HCT116 (cell line): ENCODE data around the gene C2orf76. TPM values are rescaled to one million over a fixed set of nuclear protein-coding genes. Genes with fewer than 3 reads are reported as not detected.

Experiments
- ATAC-seq: fragments of 200-7000 bp; cut with Tn5 transposase; 2 replicates; pipeline ENCODE4 v1.9.1; 2020; ENCODE audit warnings: mild to moderate bottlenecking, moderate library complexity
- BruUV-seq: library from RNA; stranded (reverse); fragments of 400-500 nt; replicated peaks from 2 replicates; lab custom pipeline; 2021; lab: Mats Ljungman, UMichigan
- CTCF ChIA-PET: fragments of 300-600 bp; sonication (Branson Sonifier 250); formaldehyde crosslinking; loops from one replicate; lab custom pipeline; 2021; ENCODE audit warnings: antibody characterized with exemption; lab: Charles Lee
- POLR2A ChIA-PET: fragments of 300-600, 350-600 bp; sonication (Branson Sonifier 250); formaldehyde crosslinking; loops from one replicate; lab custom pipeline; 2021; ENCODE audit warnings: antibody characterized with exemption; lab: Charles Lee
- RAD21 ChIA-PET, 2 experiments: fragments of 300-600 bp; sonication (Branson Sonifier 250); formaldehyde crosslinking; loops; one replicate each; lab custom pipeline; 2023; ENCODE audit warnings: low total read pairs in 2 of 2; ENCODE audit not compliant: uncharacterized antibody in 2 of 2, unreplicated experiment in 2 of 2, low non-redundant PET in 1 of 2; lab: Charles Lee
- DNase-seq: peaks from one replicate; pipeline ENCODE4 v3.0.0-alpha.2; 2010; ENCODE audit warnings: low read depth, low spot score
- H2AFZ ChIP-seq: fragments of 200-600 bp; shearing (Covaris generic), sonication (generic); 2 replicates; pipeline ENCODE4 v1.6.1; 2017; ENCODE audit warnings: low read depth, mixed run types, mixed read lengths, antibody characterized with exemption, low read length; ENCODE audit not compliant: poor library complexity, severe bottlenecking
- H3K27ac ChIP-seq: 2 replicates; pipeline ENCODE4 v1.5.1; 2012; ENCODE audit warnings: low read depth, low read length
- H3K27me3 ChIP-seq: fragments of 200-600 bp; sonication (generic); 2 replicates; pipeline ENCODE4 v1.6.1; 2016; ENCODE audit warnings: mixed run types, low read length, mixed read lengths; ENCODE audit not compliant: insufficient read depth
- H3K36me3 ChIP-seq, 2 experiments: fragments of 200-500 bp in 1 of 2; fragments of 200-600 bp in 1 of 2; sonication (Bioruptor generic) in 1 of 2; sonication (generic) in 1 of 2; 2 replicates each; pipeline versions ENCODE4 v1.5.1 to v1.6.1; 2014 to 2016; ENCODE audit warnings: low read length in 2 of 2, inconsistent platforms in 1 of 2, mixed read lengths in 1 of 2, mixed run types in 1 of 2; ENCODE audit not compliant: insufficient read depth in 2 of 2, control insufficient read depth in 1 of 2
- H3K4me1 ChIP-seq, 2 experiments: fragments of 200-600 bp in 1 of 2; sonication (generic) in 1 of 2; 2 replicates each; pipeline versions ENCODE4 v1.5.1 to v1.6.1; 2012 to 2017; ENCODE audit warnings: low read length in 2 of 2, inconsistent platforms in 1 of 2, mild to moderate bottlenecking in 1 of 2, mixed read lengths in 1 of 2, mixed run types in 1 of 2, moderate library complexity in 1 of 2; ENCODE audit not compliant: insufficient read depth in 2 of 2, control insufficient read depth in 1 of 2
- H3K4me2 ChIP-seq: fragments of 200-600 bp; sonication (generic); 2 replicates; pipeline ENCODE4 v1.6.1; 2017; ENCODE audit warnings: mixed run types, low read length, mixed read lengths
- H3K4me3 ChIP-seq, 2 experiments: fragments of 200-600 bp in 1 of 2; sonication (generic) in 1 of 2; replicated peaks in 1 of 2; 2 replicates each; pipeline ENCODE4 v1.5.1; 2011 to 2016; ENCODE audit warnings: low read length in 2 of 2, control low read depth in 1 of 2, low read depth in 1 of 2, mild to moderate bottlenecking in 1 of 2, mixed read lengths in 1 of 2, mixed run types in 1 of 2
- H3K79me2 ChIP-seq: fragments of 200-600 bp; sonication (generic); 2 replicates; pipeline ENCODE4 v1.6.1; 2017; ENCODE audit warnings: mild to moderate bottlenecking, mixed run types, low read length, moderate library complexity, mixed read lengths; ENCODE audit not compliant: insufficient read depth
- H3K9ac ChIP-seq: fragments of 200-600 bp; sonication (generic); 2 replicates; pipeline ENCODE4 v1.6.1; 2016; ENCODE audit warnings: low read length, mixed read lengths
- H3K9me2 ChIP-seq: fragments of 200-600 bp; sonication (generic), shearing (Covaris generic); 2 replicates; pipeline ENCODE4 v1.6.1; 2017; ENCODE audit warnings: mixed run types, mild to moderate bottlenecking, moderate library complexity; ENCODE audit not compliant: insufficient read depth
- H3K9me3 ChIP-seq, 2 experiments: fragments of 200-500 bp in 1 of 2; fragments of 200-600 bp in 1 of 2; sonication (Bioruptor generic) in 1 of 2; sonication (generic) in 1 of 2; 2 replicates each; pipeline ENCODE4 v1.6.1; 2014 to 2017; ENCODE audit warnings: low read length in 2 of 2, mixed read lengths in 2 of 2, inconsistent platforms in 1 of 2, low read depth in 1 of 2, mild to moderate bottlenecking in 1 of 2, mixed run types in 1 of 2, moderate library complexity in 1 of 2; ENCODE audit not compliant: control insufficient read depth in 1 of 2, insufficient read depth in 1 of 2
- H4K20me1 ChIP-seq: fragments of 200-600 bp; sonication (generic), shearing (Covaris generic); 2 replicates; pipeline ENCODE4 v1.6.1; 2017; ENCODE audit warnings: mixed run types, mild to moderate bottlenecking, moderate library complexity; ENCODE audit not compliant: insufficient read depth
- ATF3 ChIP-seq: IDR thresholded peaks from 2 replicates; pipeline ENCODE4 v1.6.1; 2012
- CBX3 ChIP-seq: IDR thresholded peaks from 2 replicates; pipeline ENCODE4 v1.6.1; 2012; ENCODE audit warnings: low read depth
- CEBPB ChIP-seq: IDR thresholded peaks from 2 replicates; pipeline ENCODE4 v1.6.1; 2012; ENCODE audit warnings: low read depth
- CTCF ChIP-seq, 3 experiments: fragments of 200-600 bp in 1 of 3; sonication (generic) in 1 of 3; IDR thresholded peaks in 2 of 3; conservative IDR thresholded peaks in 1 of 3; 2 replicates each; pipeline ENCODE4 v1.5.1; 2012 to 2017; ENCODE audit warnings: low read depth in 2 of 3, low read length in 2 of 3, antibody characterized with exemption in 1 of 3, borderline replicate concordance in 1 of 3, control low read depth in 1 of 3, mild to moderate bottlenecking in 1 of 3, mixed read lengths in 1 of 3, mixed run types in 1 of 3, moderate library complexity in 1 of 3; ENCODE audit not compliant: insufficient read depth in 1 of 3
- EZH2phosphoT487 ChIP-seq: fragments of 200-600 bp; IDR thresholded peaks from 2 replicates; pipeline ENCODE4 v1.6.1; 2018; ENCODE audit warnings: antibody characterized with exemption, borderline replicate concordance
- FOSL1 ChIP-seq: IDR thresholded peaks from 2 replicates; pipeline ENCODE4 v1.6.1; 2012; ENCODE audit warnings: low read depth
- MAX ChIP-seq: IDR thresholded peaks from 2 replicates; pipeline ENCODE4 v1.6.1; 2012
- POLR2AphosphoS5 ChIP-seq: IDR thresholded peaks from 2 replicates; pipeline ENCODE4 v1.6.1; 2011; ENCODE audit warnings: mild to moderate bottlenecking, low read depth, low read length, moderate library complexity
- RAD21 ChIP-seq: IDR thresholded peaks from 2 replicates; pipeline ENCODE4 v1.6.1; 2012; ENCODE audit warnings: low read depth, mild to moderate bottlenecking
- SP1 ChIP-seq: IDR thresholded peaks from 2 replicates; pipeline ENCODE4 v1.6.1; 2012; ENCODE audit warnings: low read depth
- YY1 ChIP-seq: IDR thresholded peaks from 2 replicates; pipeline ENCODE4 v1.6.1; 2011; ENCODE audit warnings: low read length, low read depth, moderate library complexity, mild to moderate bottlenecking; ENCODE audit not compliant: insufficient replicate concordance; ENCODE audit errors: extremely low read depth
- ZBTB33 ChIP-seq: IDR thresholded peaks from 2 replicates; pipeline ENCODE4 v1.6.1; 2011; ENCODE audit warnings: mild to moderate bottlenecking, low read length, moderate library complexity; ENCODE audit not compliant: insufficient replicate concordance; ENCODE audit errors: extremely low read depth
- ZFX ChIP-seq: fragments of 450-650 bp; IDR thresholded peaks from 2 replicates; pipeline ENCODE4 v1.6.1; 2017
- ZNF274 ChIP-seq: fragments of 200-500 bp; sonication (Bioruptor generic); IDR thresholded peaks from 2 replicates; pipeline ENCODE4 v1.6.1; 2014; ENCODE audit warnings: mild to moderate bottlenecking, low read depth, low read length, inconsistent platforms
- intact Hi-C: fragments of 100-400 bp; cut with micrococcal nuclease; formaldehyde crosslinking; loops from 2 replicates; pipeline ENCODE4 v1.10.0; 2022
- total RNA-seq: library from RNA; stranded (reverse); gene quantifications from one replicate; pipeline ENCODE4 v1.2.1, GENCODE V29; 2021; ENCODE audit not compliant: unreplicated experiment

The C2orf76 gene
- total RNA-seq, 1 experiment from 2014 or later, result 10.5 TPM

GRCh38 chr2:119385466-119385865 lies 18.8 kb upstream of the C2orf76 start:
- Histone ChIP-seq H3K79me2 (no peaks in the 10 kb centered on the region), H3K4me2 (no peak overlapping the region), H3K9ac (no peak overlapping the region), H3K27me3 (no peaks in the 10 kb centered on the region), H4K20me1 (no peaks in the 10 kb centered on the region), H3K9me2 (no peaks in the 10 kb centered on the region), H3K9me3 (no peaks in the 10 kb centered on the region), H3K4me1 (peaks cover 22 to 28% of the 10 kb centered on the region in 2 experiments; a peak in 3 of 4 replicates), H2AFZ (no peak overlapping the region), H3K36me3 (no peaks in the 10 kb centered on the region), H3K27ac (no peak overlapping the region)
- CTCF ChIA-PET, result no interaction called here
- BruUV-seq, result no TSS peak
- DNase-seq, result no peak
- RAD21 ChIA-PET, result no interaction called here
- intact Hi-C loops, result no loop called here
- no peak for ATAC-seq
- POLR2A ChIA-PET, result no interaction called here
- TF ChIP-seq POLR2AphosphoS5 (no peak), ZBTB33 (no peak), YY1 (no peak)
- TF ChIP-seq, all 23 proteins: peak for 0
- no peak overlapping the region for H3K4me3 ChIP-seq

- H3K4me2 ChIP-seq, result no peak overlapping the region
- ChIA-PET RAD21 (no interaction called here), POLR2A (no interaction called here), CTCF (no interaction called here)
- no peaks in the 10 kb centered on the region for H4K20me1 ChIP-seq
- intact Hi-C loops, result no loop called here
- no peaks in the 10 kb centered on the region for H3K9me3 ChIP-seq
- no peaks in the 10 kb centered on the region for H3K9me2 ChIP-seq
- no peak overlapping the region for H3K4me3 ChIP-seq
- H3K9ac ChIP-seq, result no peak overlapping the region
- no peak for DNase-seq
- BruUV-seq, result no TSS peak
- H3K79me2 ChIP-seq, result no peaks in the 10 kb centered on the region
- ATAC-seq, result no peak
- H3K27ac ChIP-seq, result no peak overlapping the region
- peaks cover 22 to 27% of the 10 kb centered on the region in 2 experiments; a peak in 3 of 4 replicates for H3K4me1 ChIP-seq
- H3K27me3 ChIP-seq, result no peaks in the 10 kb centered on the region
- H3K36me3 ChIP-seq, result no peaks in the 10 kb centered on the region
- no peak overlapping the region for H2AFZ ChIP-seq
- TF ChIP-seq RAD21 (no peak), CEBPB (no peak), POLR2AphosphoS5 (no peak), CTCF (IDR thresholded peaks at IDR 0.05 in 2 of 3, conservative IDR thresholded peaks at IDR 0.05 in 1 of 3; ENCODE audit: borderline replicate concordance in 1 of 3, insufficient read depth in 1 of 3, low read depth in 2 of 3, low read length in 2 of 3) (no peak), SP1 (no peak), ZFX (no peak), MAX (no peak), FOSL1 (no peak), CBX3 (no peak), ZNF274 (no peak), YY1 (no peak), ZBTB33 (no peak), ATF3 (no peak), EZH2phosphoT487 (no peak)
Observed at GRCh38 chr2:119384971-119385370, 18.3 kb upstream of the C2orf76 start.
